HG02943 (cell line): ENCODE data around the gene NFYC.

Source experiments
- ATAC-seq: cut with Tn5 transposase; IDR thresholded peaks from one replicate; pipeline ENCODE4 v1.9.1; 2021; ENCODE audit warnings: mild to moderate bottlenecking, low read depth, moderate library complexity; ENCODE audit not compliant: unreplicated experiment

NFYC gene

GRCh38 chr1:40794048-40794447 lies 102.5 kb downstream of the NFYC start:
- ATAC-seq = no peak

GRCh38 chr1:40794974-40795715 lies 103.6 kb downstream of the NFYC start:
- ATAC-seq = no peak

- ATAC-seq = no peak
Observed at GRCh38 chr1:40795811-40796586, 104.5 kb downstream of the NFYC start.

- no peak for ATAC-seq
Observed at GRCh38 chr1:40796939-40797667, 105.6 kb downstream of the NFYC start.

GRCh38 chr1:40797668-40798010 lies 106.1 kb downstream of the NFYC start:
- no peak for ATAC-seq

- no peak for ATAC-seq
Observed at GRCh38 chr1:40798366-40799281, 107.1 kb downstream of the NFYC start.

- no peak for ATAC-seq
Observed at GRCh38 chr1:40799351-40799867, 107.9 kb downstream of the NFYC start.

- no peak for ATAC-seq
Observed at GRCh38 chr1:40801742-40802077, 110.2 kb downstream of the NFYC start.

- no peak for ATAC-seq
Observed at GRCh38 chr1:40802078-40802741, 110.7 kb downstream of the NFYC start.

GRCh38 chr1:40802742-40803113 lies 111.2 kb downstream of the NFYC start:
- ATAC-seq = no peak

- ATAC-seq = no peak
Observed at GRCh38 chr1:40803447-40803846, 111.9 kb downstream of the NFYC start.

- ATAC-seq = no peak
Observed at GRCh38 chr1:40803902-40804301, 112.4 kb downstream of the NFYC start.

- no peak for ATAC-seq
Observed at GRCh38 chr1:40806240-40806639, 114.7 kb downstream of the NFYC start.

GRCh38 chr1:40806731-40807695 lies 115.5 kb downstream of the NFYC start:
- no peak for ATAC-seq

- no peak for ATAC-seq
Observed at GRCh38 chr1:40808002-40808401, 116.5 kb downstream of the NFYC start.

- ATAC-seq = no peak
Observed at GRCh38 chr1:40808444-40808843, 116.9 kb downstream of the NFYC start.

GRCh38 chr1:40808909-40809308 lies 117.4 kb downstream of the NFYC start:
- no peak for ATAC-seq

GRCh38 chr1:40810927-40811326 lies 119.4 kb downstream of the NFYC start:
- ATAC-seq = no peak

GRCh38 chr1:40815420-40815819 lies 123.9 kb downstream of the NFYC start:
- no peak for ATAC-seq
